ENCODE data around the gene OR10A2. TPM values are rescaled to one million over a fixed set of nuclear protein-coding genes. Genes with fewer than 3 reads are reported as not detected.

Gene OR10A2
- total RNA-seq, 1 donor from 2014 or later: not detected

GRCh38 chr11:6825231-6825744 lies 37.6 kb upstream of the OR10A2 start:
- no peak overlapping the region for H3K27ac Mint-ChIP-seq (ENCODE audit: unreplicated experiment)
- no peaks in the 10 kb centered on the region for H3K27me3 Mint-ChIP-seq (ENCODE audit: low read depth)
- H3K4me1 Mint-ChIP-seq: no peaks in the 10 kb centered on the region
- TF ChIP-seq CTCF (conservative IDR thresholded peaks at IDR 0.05): no peak
- peaks cover 1% of the 10 kb centered on the region for H3K9me3 Mint-ChIP-seq
- peaks cover 1% of the 10 kb centered on the region for H3K36me3 Mint-ChIP-seq (ENCODE audit: low read depth)
- H3K4me3 Mint-ChIP-seq: no peak overlapping the region
- no peak for DNase-seq (ENCODE audit: low read depth, low spot score)

- no peak overlapping the region for H3K27ac Mint-ChIP-seq (ENCODE audit: unreplicated experiment)
Measured at GRCh38 chr11:6828103-6828502, 34.8 kb upstream of the OR10A2 start.

GRCh38 chr11:6833356-6833755 lies 29.5 kb upstream of the OR10A2 start:
- H3K27ac Mint-ChIP-seq (ENCODE audit: unreplicated experiment): no peak overlapping the region
- H3K9me3 Mint-ChIP-seq: no peaks in the 10 kb centered on the region
- DNase-seq (ENCODE audit: low read depth, low spot score): no peak
- H3K36me3 Mint-ChIP-seq (ENCODE audit: low read depth): no peaks in the 10 kb centered on the region
- no peak overlapping the region for H3K4me3 Mint-ChIP-seq
- no peaks in the 10 kb centered on the region for H3K27me3 Mint-ChIP-seq (ENCODE audit: low read depth)
- no peak for TF ChIP-seq CTCF (conservative IDR thresholded peaks at IDR 0.05)
- H3K4me1 Mint-ChIP-seq: no peaks in the 10 kb centered on the region

More at GRCh38 chr11:6828103-6828502, 34.8 kb upstream of the OR10A2 start:
- Mint-ChIP-seq H3K27me3 (ENCODE audit: low read depth) (no peaks in the 10 kb centered on the region), H3K4me3 (no peak overlapping the region), H3K9me3 (no peaks in the 10 kb centered on the region), H3K4me1 (no peaks in the 10 kb centered on the region), H3K36me3 (ENCODE audit: low read depth) (no peaks in the 10 kb centered on the region)
- DNase-seq (ENCODE audit: low read depth, low spot score): no peak
- TF ChIP-seq CTCF (conservative IDR thresholded peaks at IDR 0.05): no peak

- H3K4me1 Mint-ChIP-seq: no peaks in the 10 kb centered on the region
- no peaks in the 10 kb centered on the region for H3K27me3 Mint-ChIP-seq (ENCODE audit: low read depth)
- H3K4me3 Mint-ChIP-seq: no peak overlapping the region
- TF ChIP-seq CTCF (conservative IDR thresholded peaks at IDR 0.05): no peak
- H3K9me3 Mint-ChIP-seq: no peaks in the 10 kb centered on the region
- H3K27ac Mint-ChIP-seq (ENCODE audit: unreplicated experiment): no peak overlapping the region
- DNase-seq (ENCODE audit: low read depth, low spot score): no peak
- no peaks in the 10 kb centered on the region for H3K36me3 Mint-ChIP-seq (ENCODE audit: low read depth)
Measured at GRCh38 chr11:6834021-6834420, 28.8 kb upstream of the OR10A2 start.

- no peak overlapping the region for H3K27ac Mint-ChIP-seq (ENCODE audit: unreplicated experiment)
- no peak overlapping the region for H3K4me3 Mint-ChIP-seq
- H3K9me3 Mint-ChIP-seq: peaks cover 14% of the 10 kb centered on the region
- peaks cover 6% of the 10 kb centered on the region for H3K36me3 Mint-ChIP-seq (ENCODE audit: low read depth)
- H3K4me1 Mint-ChIP-seq: peaks cover 13% of the 10 kb centered on the region
- TF ChIP-seq CTCF (conservative IDR thresholded peaks at IDR 0.05): no peak
- no peaks in the 10 kb centered on the region for H3K27me3 Mint-ChIP-seq (ENCODE audit: low read depth)
- DNase-seq (ENCODE audit: low read depth, low spot score): no peak
Measured at GRCh38 chr11:6841694-6842093, 21.2 kb upstream of the OR10A2 start.
